Thyroid gland (tissue), 4 donors: ENCODE data around the gene MAS1.

Source experiments
- POLR2A ChIP-seq, 2 donors: fragments of 450-650 bp; IDR thresholded peaks; one replicate each; pipeline ENCODE4 v1.6.1; 2017; ENCODE audit warnings: antibody characterized with exemption in 2 of 2, mild to moderate bottlenecking in 2 of 2, moderate library complexity in 1 of 2
- TF ChIP-seq, protein P1 (sequence below), 6 experiments: fragments of 200-600 bp in 3 of 6; fragments of 450-650 bp in 3 of 6; sonication (generic) in 3 of 6; IDR thresholded peaks; one replicate each; pipeline ENCODE4 v1.5.1; 2016 to 2019; ENCODE audit warnings: antibody characterized with exemption in 6 of 6, mild to moderate bottlenecking in 2 of 6, inconsistent platforms in 1 of 6, moderate library complexity in 1 of 6

DNA sequence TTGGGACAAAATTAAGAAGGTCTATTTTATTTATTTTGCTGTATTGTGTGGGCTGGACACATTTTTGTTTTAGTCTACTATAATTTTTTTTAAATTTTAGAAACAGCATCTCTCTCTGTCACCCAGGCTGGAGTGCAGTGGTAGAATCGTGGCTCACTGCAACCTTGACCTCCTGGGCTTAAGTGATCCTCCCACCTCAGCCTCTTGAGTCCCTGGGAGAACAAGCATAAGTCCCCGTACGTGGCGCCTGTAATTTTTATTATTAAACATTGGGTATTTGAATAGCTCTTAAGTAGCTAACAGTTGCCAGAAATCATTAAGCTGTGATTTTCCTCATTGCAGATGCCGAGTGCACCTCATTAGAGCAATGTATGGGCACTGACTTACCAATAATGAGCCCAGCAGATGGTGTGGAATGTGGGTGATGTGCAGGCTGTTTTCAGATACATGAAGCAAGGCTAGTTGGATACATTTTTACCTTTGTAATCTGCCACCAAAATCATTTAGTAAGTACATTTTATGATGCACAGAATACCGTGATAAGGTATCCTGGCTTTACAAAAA is 10.3 kb upstream of the MAS1 start:
- TF ChIP-seq, protein P1, sequence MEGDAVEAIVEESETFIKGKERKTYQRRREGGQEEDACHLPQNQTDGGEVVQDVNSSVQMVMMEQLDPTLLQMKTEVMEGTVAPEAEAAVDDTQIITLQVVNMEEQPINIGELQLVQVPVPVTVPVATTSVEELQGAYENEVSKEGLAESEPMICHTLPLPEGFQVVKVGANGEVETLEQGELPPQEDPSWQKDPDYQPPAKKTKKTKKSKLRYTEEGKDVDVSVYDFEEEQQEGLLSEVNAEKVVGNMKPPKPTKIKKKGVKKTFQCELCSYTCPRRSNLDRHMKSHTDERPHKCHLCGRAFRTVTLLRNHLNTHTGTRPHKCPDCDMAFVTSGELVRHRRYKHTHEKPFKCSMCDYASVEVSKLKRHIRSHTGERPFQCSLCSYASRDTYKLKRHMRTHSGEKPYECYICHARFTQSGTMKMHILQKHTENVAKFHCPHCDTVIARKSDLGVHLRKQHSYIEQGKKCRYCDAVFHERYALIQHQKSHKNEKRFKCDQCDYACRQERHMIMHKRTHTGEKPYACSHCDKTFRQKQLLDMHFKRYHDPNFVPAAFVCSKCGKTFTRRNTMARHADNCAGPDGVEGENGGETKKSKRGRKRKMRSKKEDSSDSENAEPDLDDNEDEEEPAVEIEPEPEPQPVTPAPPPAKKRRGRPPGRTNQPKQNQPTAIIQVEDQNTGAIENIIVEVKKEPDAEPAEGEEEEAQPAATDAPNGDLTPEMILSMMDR (IDR thresholded peaks at IDR 0.05), result no peak
- no peak for TF ChIP-seq POLR2A (IDR thresholded peaks at IDR 0.05)
